Naive thymus-derived CD4-positive, alpha-beta T cell (primary cell): Measurements from ENCODE around the gene RAB10. TPM values are rescaled to one million over a fixed set of nuclear protein-coding genes. Genes with fewer than 3 reads are reported as not detected.
"Not testable (repeated sequence)": the region's sequence is repeated elsewhere in the genome, so short reads cannot be mapped to it uniquely, and the experiment has no call there.

ENCODE experiments used
- ATAC-seq: fragments of 150-1000 bp; cut with Tn5 transposase; 2 replicates; pipeline ENCODE4 v1.10.0; 2021; ENCODE audit warnings: mild to moderate bottlenecking, moderate library complexity
- CTCF ChIA-PET: fragments of 350-600 bp; sonication (Branson Sonifier 250); formaldehyde crosslinking; loops from one replicate; lab custom pipeline; 2021; ENCODE audit warnings: antibody characterized with exemption; lab: Charles Lee
- POLR2A ChIA-PET: fragments of 350-600 bp; sonication (Branson Sonifier 250); formaldehyde crosslinking; loops from one replicate; lab custom pipeline; 2021; ENCODE audit warnings: antibody characterized with exemption, inconsistent platforms; lab: Charles Lee
- DNase-seq, 9 donors: peaks; one replicate each; pipeline versions ENCODE4 v3.0.0 to v3.0.0-alpha.2; 2020 to 2022; ENCODE audit warnings: mixed read lengths in 1 of 9
- H3K27ac ChIP-seq: one replicate; pipeline ENCODE4 v1.7.0; 2013; ENCODE audit warnings: mild to moderate bottlenecking, low read depth, low read length, moderate library complexity
- H3K27me3 ChIP-seq, 2 donors: one replicate each; pipeline ENCODE4 v1.7.0; 2013; ENCODE audit warnings: low read length in 2 of 2, mild to moderate bottlenecking in 2 of 2, moderate library complexity in 2 of 2; ENCODE audit not compliant: control insufficient read depth in 2 of 2, insufficient read depth in 2 of 2
- H3K36me3 ChIP-seq, 3 experiments: 1 replicate in 2 of 3; 2 replicates in 1 of 3; pipeline ENCODE4 v1.7.0; 2013; ENCODE audit warnings: low read length in 3 of 3, mild to moderate bottlenecking in 3 of 3, moderate library complexity in 1 of 3; ENCODE audit not compliant: insufficient read depth in 3 of 3, control insufficient read depth in 2 of 3
- H3K4me1 ChIP-seq, 2 donors: one replicate each; pipeline ENCODE4 v1.7.0; 2013; ENCODE audit warnings: low read length in 2 of 2, mild to moderate bottlenecking in 2 of 2, moderate library complexity in 1 of 2; ENCODE audit not compliant: control insufficient read depth in 2 of 2, insufficient read depth in 2 of 2
- H3K4me3 ChIP-seq: 2 replicates; pipeline ENCODE4 v1.7.0; 2013; ENCODE audit warnings: mild to moderate bottlenecking, low read length
- H3K9me3 ChIP-seq, 3 experiments: 1 replicate in 2 of 3; 2 replicates in 1 of 3; pipeline ENCODE4 v1.7.0; 2013; ENCODE audit warnings: low read length in 3 of 3; ENCODE audit not compliant: control insufficient read depth in 2 of 3
- H3K27ac Mint-ChIP-seq, 9 donors: one replicate each; pipeline ENCODE4 v1.8.0; 2020 to 2022; ENCODE audit warnings: mixed read lengths in 9 of 9, mild to moderate bottlenecking in 8 of 9, moderate library complexity in 5 of 9, inconsistent platforms in 2 of 9
- H3K27me3 Mint-ChIP-seq, 5 donors: one replicate each; pipeline ENCODE4 v1.8.0; 2021 to 2022; ENCODE audit warnings: mixed read lengths in 5 of 5, mild to moderate bottlenecking in 1 of 5
- H3K36me3 Mint-ChIP-seq, 5 donors: one replicate each; pipeline ENCODE4 v1.8.0; 2020 to 2022; ENCODE audit warnings: mixed read lengths in 5 of 5, mild to moderate bottlenecking in 3 of 5, inconsistent platforms in 1 of 5
- H3K4me1 Mint-ChIP-seq, 7 donors: one replicate each; pipeline ENCODE4 v1.8.0; 2020 to 2022; ENCODE audit warnings: mixed read lengths in 7 of 7, mild to moderate bottlenecking in 3 of 7, inconsistent platforms in 1 of 7
- H3K4me3 Mint-ChIP-seq, 10 donors: one replicate each; pipeline ENCODE4 v1.8.0; 2020 to 2022; ENCODE audit warnings: mild to moderate bottlenecking in 10 of 10, mixed read lengths in 10 of 10, moderate library complexity in 6 of 10, inconsistent platforms in 2 of 10
- H3K9me3 Mint-ChIP-seq, 11 donors: one replicate each; pipeline ENCODE4 v1.8.0; 2020 to 2022; ENCODE audit warnings: mixed read lengths in 11 of 11, mild to moderate bottlenecking in 4 of 11, inconsistent platforms in 1 of 11, moderate library complexity in 1 of 11
- intact Hi-C, 2 donors: fragments of 100-400 bp; cut with micrococcal nuclease; formaldehyde crosslinking; loops; one replicate each; pipeline ENCODE4 v1.15.1; 2023
- polyA plus RNA-seq, 2 donors: library from polyadenylated mRNA; unstranded; fragments of 300-500 nt; fragmentation: Illumina TruSeq; gene quantifications; one replicate each; pipeline ENCODE4 v1.2.3, GENCODE V29; 2021
- total RNA-seq, 6 experiments: library from RNA in 5 of 6; stranded (reverse) in 5 of 6; gene quantifications; 1 replicate in 5 of 6; 2 replicates in 1 of 6; pipeline ENCODE4 v1.2.3 and lab custom pipeline; 2021 to 2026

RAB10 gene
- total and polyA plus RNA-seq, 7 experiments from 2014 or later, result 25.6 to 108 (median 60.5) TPM

DNA sequence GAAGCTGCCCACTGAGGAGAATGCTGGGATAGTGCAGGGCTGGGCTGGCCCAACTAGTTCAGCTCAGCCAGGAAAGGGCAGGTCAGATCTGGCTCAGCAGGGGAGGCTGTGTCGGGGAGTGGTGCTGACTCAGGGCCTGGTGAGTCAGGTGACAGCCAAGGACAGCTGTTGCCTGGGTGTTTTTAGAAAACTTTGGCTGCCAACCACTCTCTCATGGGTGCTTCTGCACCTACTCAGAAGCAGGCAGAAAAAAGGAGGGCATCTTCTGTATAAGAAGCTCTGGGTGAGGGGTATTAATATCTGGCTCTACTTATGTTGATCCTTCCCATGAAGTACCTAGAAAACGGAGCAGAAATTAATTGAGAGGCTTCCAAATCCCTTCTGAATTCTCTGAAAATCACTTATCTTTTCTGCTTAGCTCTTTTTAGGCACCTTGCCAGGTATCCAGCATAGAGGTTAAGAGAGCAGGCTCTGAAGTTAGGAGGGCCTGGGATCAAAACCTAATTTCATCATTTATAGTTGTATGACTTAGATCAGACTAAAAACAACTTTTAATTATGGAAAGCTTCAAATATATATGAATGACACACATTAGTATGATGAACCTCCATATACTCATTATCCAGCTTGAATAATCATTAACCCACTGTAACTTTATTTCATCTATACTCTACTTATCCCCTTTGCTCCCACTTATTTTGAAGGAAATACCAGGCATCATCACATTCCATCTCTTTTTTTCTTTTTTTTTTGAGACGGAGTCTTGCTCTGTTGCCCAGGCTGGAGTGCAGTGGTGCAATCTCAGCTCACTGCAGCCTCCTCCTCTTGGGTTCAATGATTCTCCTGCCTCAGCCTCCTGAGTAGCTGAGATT is 15.5 kb upstream of the RAB10 start:
- no peak overlapping the region for H3K27ac ChIP-seq
- Mint-ChIP-seq H3K4me1 (peaks cover 0 to 8% (median 0%) of the 10 kb centered on the region in 7 donors), H3K4me3 (no peak overlapping the region), H3K27me3 (peaks cover 0 to 5% (median 0%) of the 10 kb centered on the region in 5 donors), H3K36me3 (no peaks in the 10 kb centered on the region), H3K9me3 (no peaks in the 10 kb centered on the region), H3K27ac (no peak overlapping the region)
- no peak overlapping the region for H3K4me3 ChIP-seq
- no peak for DNase-seq
- ChIA-PET POLR2A (interaction anchor here (1.4 kb wide), 1 partner anchor 17 kb away, joined by 3 read pairs; no protein-coding TSS in a partner anchor), CTCF (no interaction called here)
- no peaks in the 10 kb centered on the region for H3K27me3 ChIP-seq
- intact Hi-C loops, result no loop called here
- H3K9me3 ChIP-seq, result no peaks in the 10 kb centered on the region
- no peaks in the 10 kb centered on the region for H3K36me3 ChIP-seq
- peak; percentile 91 for ATAC-seq
- H3K4me1 ChIP-seq, result no peaks in the 10 kb centered on the region

DNA sequence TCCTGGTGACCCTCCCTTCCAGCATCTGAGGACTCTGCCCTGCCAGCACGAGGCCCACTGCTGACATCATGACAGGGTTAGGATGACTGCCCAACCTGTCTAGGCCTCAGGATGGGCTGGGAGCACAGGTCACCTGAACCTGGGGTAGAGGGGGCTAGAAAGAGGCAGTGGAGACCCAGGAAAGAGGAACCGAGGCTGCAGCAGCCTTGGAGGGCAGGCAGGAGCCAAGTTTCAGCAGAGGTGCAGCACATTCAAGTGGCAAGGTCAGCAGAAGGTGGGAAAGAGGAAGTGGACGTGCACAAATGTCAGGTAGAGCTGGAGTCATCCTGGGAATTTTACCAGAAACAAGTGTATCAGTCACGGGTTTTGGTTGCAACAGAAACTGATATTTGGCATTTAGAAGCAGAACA is 13.6 kb upstream of the RAB10 start:
- POLR2A ChIA-PET, result no interaction called here

DNA sequence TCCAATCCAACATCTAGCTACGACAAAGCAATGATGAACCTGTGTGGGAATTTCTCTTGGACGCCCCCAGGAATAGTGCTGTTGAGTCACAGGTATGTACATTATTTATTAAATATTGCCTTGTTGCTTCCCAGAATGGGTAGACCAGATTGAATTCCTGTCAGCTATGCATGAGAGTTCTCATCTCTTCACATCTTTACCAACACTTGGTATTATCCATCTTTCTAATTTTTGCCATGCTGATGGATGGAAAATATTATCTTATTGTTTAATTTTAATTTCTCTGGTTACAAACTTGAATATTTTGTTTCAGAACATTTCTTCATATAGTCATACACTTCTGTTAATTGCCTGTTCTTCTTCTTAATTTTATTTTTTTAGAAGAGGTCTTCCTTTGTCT is 9.6 kb upstream of the RAB10 start:
- Mint-ChIP-seq H3K9me3 (no peaks in the 10 kb centered on the region), H3K27me3 (peaks cover 0 to 5% (median 0%) of the 10 kb centered on the region in 5 donors), H3K36me3 (no peaks in the 10 kb centered on the region), H3K4me3 (no peak overlapping the region), H3K27ac (no peak overlapping the region), H3K4me1 (no peaks in the 10 kb centered on the region)
- H3K36me3 ChIP-seq, result no peaks in the 10 kb centered on the region
- DNase-seq (no peak), ATAC-seq (no peak)
- no peak overlapping the region for H3K27ac ChIP-seq
- no peaks in the 10 kb centered on the region for H3K4me1 ChIP-seq
- H3K9me3 ChIP-seq, result no peaks in the 10 kb centered on the region
- CTCF ChIA-PET, result no interaction called here
- H3K4me3 ChIP-seq, result no peak overlapping the region
- POLR2A ChIA-PET, result no interaction called here
- intact Hi-C loops, result no loop called here
- no peaks in the 10 kb centered on the region for H3K27me3 ChIP-seq

More for the DNA sequence above, 13.6 kb upstream of the RAB10 start:
- peaks cover 0 to 8% (median 0%) of the 10 kb centered on the region in 7 donors for H3K4me1 Mint-ChIP-seq
- DNase-seq, result no peak
- no peak overlapping the region for H3K27ac ChIP-seq
- H3K27me3 Mint-ChIP-seq, result peaks cover 0 to 5% (median 0%) of the 10 kb centered on the region in 5 donors
- H3K4me1 ChIP-seq, result no peaks in the 10 kb centered on the region
- CTCF ChIA-PET, result interaction anchor here (0.6 kb wide), 1 partner anchor 443 kb away, joined by 5 read pairs; no protein-coding TSS in a partner anchor
- no peaks in the 10 kb centered on the region for H3K36me3 Mint-ChIP-seq
- H3K9me3 ChIP-seq, result no peaks in the 10 kb centered on the region
- no peak overlapping the region for H3K27ac Mint-ChIP-seq
- H3K36me3 ChIP-seq, result no peaks in the 10 kb centered on the region
- no peaks in the 10 kb centered on the region for H3K9me3 Mint-ChIP-seq
- no peak overlapping the region for H3K4me3 ChIP-seq
- H3K27me3 ChIP-seq, result no peaks in the 10 kb centered on the region
- H3K4me3 Mint-ChIP-seq, result no peak overlapping the region
- no peak for ATAC-seq
- intact Hi-C loops, result no loop called here

DNA sequence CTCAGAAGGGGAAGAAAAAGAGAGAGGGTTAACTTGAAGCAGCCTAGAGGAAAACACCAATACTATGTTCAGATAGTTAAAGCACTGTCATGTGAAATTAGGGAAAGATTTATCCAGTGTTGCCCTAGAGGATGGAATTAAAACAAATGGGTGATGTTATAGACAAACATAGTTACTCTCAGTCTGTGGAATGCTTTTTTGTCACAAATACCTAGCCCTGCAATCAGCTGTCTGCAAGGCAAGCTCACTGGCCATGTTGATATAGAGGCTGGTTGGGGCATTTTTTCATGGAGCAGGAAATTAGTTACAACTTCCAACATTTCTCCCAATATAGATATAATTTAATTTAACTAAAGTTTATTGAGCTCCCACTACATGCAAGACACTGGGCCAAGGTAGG is 8.4 kb upstream of the RAB10 start:
- Mint-ChIP-seq H3K36me3 (no peaks in the 10 kb centered on the region), H3K4me1 (no peaks in the 10 kb centered on the region), H3K27me3 (peaks cover 0 to 5% (median 0%) of the 10 kb centered on the region in 5 donors), H3K27ac (no peak overlapping the region), H3K9me3 (no peaks in the 10 kb centered on the region), H3K4me3 (no peak overlapping the region)
- ChIA-PET CTCF (no interaction called here), POLR2A (interaction anchor here (0.9 kb wide), 1 partner anchor 8 kb away, joined by 3 read pairs; no protein-coding TSS in a partner anchor)
- Histone ChIP-seq H3K4me3 (no peak overlapping the region), H3K27ac (no peak overlapping the region), H3K36me3 (no peaks in the 10 kb centered on the region), H3K9me3 (no peaks in the 10 kb centered on the region), H3K27me3 (no peaks in the 10 kb centered on the region), H3K4me1 (no peaks in the 10 kb centered on the region)
- ATAC-seq (no peak), DNase-seq (no peak)
- intact Hi-C loops, result no loop called here

DNA sequence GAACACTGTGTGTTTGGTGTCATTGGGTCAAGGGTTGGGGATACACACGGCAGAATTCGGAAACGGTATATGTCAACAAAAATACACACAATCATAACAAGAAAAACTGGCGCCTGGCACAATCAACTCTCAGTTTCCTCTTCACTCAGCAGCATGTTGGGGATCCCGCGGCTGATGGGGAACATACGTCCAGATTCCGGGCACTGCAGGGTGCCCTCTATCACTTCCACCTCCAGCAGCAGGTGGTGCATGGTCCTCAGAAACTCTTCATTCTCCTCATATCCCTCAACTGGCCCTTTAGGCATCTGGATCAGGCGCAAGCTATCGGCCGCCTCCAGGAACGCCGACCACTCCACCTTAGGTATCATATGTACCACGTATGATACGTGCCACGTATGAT is 5.8 kb upstream of the RAB10 start:
- H3K9me3 Mint-ChIP-seq, H3K36me3 Mint-ChIP-seq, H3K27ac ChIP-seq, DNase-seq, H3K27me3 Mint-ChIP-seq, H3K4me3 ChIP-seq, intact Hi-C loops, H3K27me3 ChIP-seq, H3K27ac Mint-ChIP-seq, ATAC-seq, H3K4me3 Mint-ChIP-seq, POLR2A ChIA-PET, H3K4me1 ChIP-seq, H3K9me3 ChIP-seq, H3K36me3 ChIP-seq: not testable (repeated sequence)
- peaks cover 7 to 10% (median 9%) of the 10 kb centered on the region in 7 donors for H3K4me1 Mint-ChIP-seq
- CTCF ChIA-PET, result interaction anchor here (0.6 kb wide), 2 partner anchors 17 to 42 kb away, joined by 3 to 4 read pairs; no protein-coding TSS in a partner anchor

DNA sequence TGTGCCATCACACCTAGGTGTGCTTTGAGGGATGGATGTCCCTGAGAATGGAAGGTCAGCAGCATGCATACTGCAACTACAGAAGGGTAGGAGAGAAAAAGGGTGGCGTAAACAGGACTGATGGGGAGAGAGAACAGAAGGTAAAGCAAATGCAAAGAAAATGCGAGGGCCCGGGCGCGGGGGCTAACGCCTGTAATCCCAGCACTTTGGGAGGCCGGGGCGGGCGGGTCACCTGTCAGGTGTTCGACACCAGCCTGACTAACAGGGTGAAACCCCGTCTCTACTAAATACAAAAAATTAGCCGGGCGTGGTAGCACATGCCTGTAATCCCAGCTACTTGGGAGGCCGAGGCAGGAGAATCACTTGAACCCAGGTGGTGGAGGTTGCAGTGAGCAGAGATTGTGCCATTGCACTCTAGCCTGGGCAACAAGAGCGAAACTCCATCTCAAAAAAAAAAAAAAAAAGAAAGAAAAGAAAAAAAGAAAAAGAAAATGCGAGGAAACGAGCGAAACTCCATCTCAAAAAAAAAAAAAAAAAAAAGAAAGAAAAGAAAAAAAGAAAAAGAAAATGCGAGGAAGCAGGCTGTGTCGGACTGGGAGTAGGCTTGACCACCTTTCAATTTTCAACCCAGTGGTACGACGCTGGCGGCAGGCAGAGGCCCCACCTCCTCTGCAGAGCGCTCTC is 1.2 kb upstream of the RAB10 start:
- intact Hi-C loops, result loop anchor here (1.0 to 10.0 kb wide), 7 partner anchors 154 to 1955 kb away; partner anchors contain the start of genes AGBL5 (in 1 of the 2), ASXL2 (in 1 of the 2), GTF3C2 (in 1 of the 2) and SF3B6 (in 1 of the 2)
- not testable (repeated sequence) for H3K27me3 ChIP-seq, H3K36me3 Mint-ChIP-seq, H3K9me3 ChIP-seq, H3K27me3 Mint-ChIP-seq, DNase-seq, H3K9me3 Mint-ChIP-seq, ATAC-seq
- Mint-ChIP-seq H3K4me3 (peak overlapping the region; percentile 90 to 99 (median 96)), H3K4me1 (peaks cover 25 to 39% (median 36%) of the 10 kb centered on the region in 7 donors), H3K27ac (peak overlapping the region; percentile 86 to 97 (median 94))
- ChIA-PET POLR2A (interaction anchor here (0.7 to 3.8 kb wide), 6 partner anchors 28 to 1179 kb away, joined by 3 to 19 read pairs (median 6); partner anchors contain the start of genes ADGRF3, ASXL2, ATRAID and SELENOI), CTCF (interaction anchor here (1.7 kb wide), 1 partner anchor 41 kb away, joined by 6 read pairs; no protein-coding TSS in a partner anchor)
- peak overlapping the region; percentile 96 for H3K4me3 ChIP-seq
- H3K36me3 ChIP-seq, result peaks cover 0 to 14% (median 0%) of the 10 kb centered on the region in 3 experiments
- H3K27ac ChIP-seq, result peak overlapping the region; percentile 90
- peaks cover 17 to 20% of the 10 kb centered on the region in 2 donors for H3K4me1 ChIP-seq
